OCI-M1 (cell line): ENCODE results near the gene TFF1.

Experiments used
- DNase-seq: peaks from one replicate; lab custom pipeline; 2025; lab: John Stamatoyannopoulos, UW

The TFF1 gene

GRCh38 chr21:42317826-42318746 is 48.2 kb downstream of the TFF1 start:
- DNase-seq = no peak

- DNase-seq = no peak
Measured at GRCh38 chr21:42317341-42317741, 49.0 kb downstream of the TFF1 start.

- no peak for DNase-seq
Measured at GRCh38 chr21:42316891-42317290, 49.4 kb downstream of the TFF1 start.

- DNase-seq = no peak
Measured at GRCh38 chr21:42315296-42315891, 50.9 kb downstream of the TFF1 start, which contains the start of gene TFF3. Gene TFF3, minus strand, starts transcription at chr21:42315409. Its CDS starts 35 bp downstream, at chr21:42315374.

- DNase-seq = no peak
Measured at GRCh38 chr21:42314616-42315295, 51.6 kb downstream of the TFF1 start.

GRCh38 chr21:42313501-42313969 is 52.8 kb downstream of the TFF1 start:
- DNase-seq = peak; percentile 19

GRCh38 chr21:42312626-42313104 is 53.7 kb downstream of the TFF1 start:
- DNase-seq = no peak
